HG03442 (cell line): ENCODE data around the gene CTRB2.
A peak's percentile ranks its signal among the peaks of the same experiment; 100 is the strongest.
"Not testable (repeated sequence)": the region's sequence is repeated elsewhere in the genome, so short reads cannot be mapped to it uniquely, and the experiment has no call there.

Experiments
- ATAC-seq: cut with Tn5 transposase; IDR thresholded peaks from one replicate; pipeline ENCODE4 v1.9.1; 2021; ENCODE audit warnings: mild to moderate bottlenecking, moderate library complexity; ENCODE audit not compliant: unreplicated experiment

Gene CTRB2

DNA sequence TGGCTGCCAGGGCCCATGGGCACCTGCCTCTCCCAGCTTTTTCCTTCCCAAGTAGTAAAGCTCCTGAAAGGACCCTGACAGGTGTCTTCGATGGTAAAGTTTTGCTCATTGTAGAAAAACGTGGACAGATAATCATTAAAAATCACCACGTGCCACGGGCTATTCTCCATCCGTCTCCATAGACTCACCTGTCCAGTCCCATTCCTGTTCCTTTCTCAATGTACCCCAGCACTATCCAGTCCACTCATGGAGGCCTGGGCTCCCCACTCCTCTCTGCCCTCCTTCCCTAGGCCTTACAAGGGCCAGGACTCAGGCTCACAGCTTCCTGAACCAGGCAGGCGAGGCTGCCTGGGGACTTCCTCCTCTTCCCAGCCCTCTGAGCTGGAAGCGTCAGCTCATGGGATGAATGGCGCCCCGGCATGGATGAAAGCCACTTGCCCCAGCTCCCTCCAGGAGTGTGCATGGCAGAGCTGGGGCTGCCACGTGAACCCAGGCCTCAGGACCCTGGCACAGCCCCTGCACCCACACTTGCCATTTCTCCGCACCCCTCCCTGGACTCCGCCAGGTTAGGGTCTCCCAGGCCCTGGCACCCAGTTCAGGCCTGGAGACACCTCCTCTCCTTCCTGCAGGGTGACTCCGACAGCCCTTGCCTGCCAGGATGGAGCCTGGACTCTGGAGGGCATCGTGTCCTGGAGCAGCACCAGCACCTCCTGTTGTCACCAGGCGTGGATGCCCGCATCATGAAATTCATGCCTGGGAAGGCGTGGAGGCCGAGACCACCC lies 20.6 kb upstream of the CTRB2 start:
- ATAC-seq = no peak

DNA sequence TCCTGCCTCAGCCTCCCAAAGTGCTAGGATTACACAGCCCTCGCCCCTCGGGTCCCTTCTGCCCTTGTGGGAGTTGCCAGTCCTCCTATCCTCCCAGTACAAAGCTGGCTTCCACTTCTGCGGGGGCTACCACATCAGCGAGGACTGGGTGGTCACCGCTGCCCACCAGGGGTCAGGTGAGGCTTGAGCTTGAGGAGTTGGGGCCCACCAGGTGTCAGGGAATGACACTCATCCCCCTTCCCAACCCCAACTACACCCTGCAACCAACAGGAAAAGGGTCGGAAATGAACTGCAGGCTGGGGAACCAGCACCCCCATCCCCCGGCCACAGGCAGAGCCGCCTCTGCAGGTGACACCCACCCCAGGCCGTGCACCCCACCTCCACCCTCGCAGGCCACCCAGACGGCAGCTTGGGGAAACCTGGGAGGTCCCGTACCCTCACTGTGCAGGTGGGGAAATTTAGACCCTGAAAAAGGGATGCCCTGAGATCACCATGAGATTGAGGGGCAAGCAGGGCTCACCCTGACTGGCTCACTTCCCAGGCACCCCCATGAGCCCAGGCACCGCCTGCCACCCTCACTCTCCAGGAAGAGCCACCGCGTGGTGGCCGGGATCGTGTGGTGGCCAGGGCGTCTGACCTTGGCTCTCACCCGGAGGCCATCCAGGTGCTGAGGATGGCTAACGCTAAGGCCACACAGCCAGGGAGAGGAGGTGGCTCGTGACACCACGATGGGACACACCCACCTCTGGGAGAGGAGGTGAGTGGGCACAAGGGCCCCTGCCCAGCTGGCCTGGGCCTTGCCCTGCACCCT lies 19.8 kb upstream of the CTRB2 start:
- ATAC-seq = no peak

DNA sequence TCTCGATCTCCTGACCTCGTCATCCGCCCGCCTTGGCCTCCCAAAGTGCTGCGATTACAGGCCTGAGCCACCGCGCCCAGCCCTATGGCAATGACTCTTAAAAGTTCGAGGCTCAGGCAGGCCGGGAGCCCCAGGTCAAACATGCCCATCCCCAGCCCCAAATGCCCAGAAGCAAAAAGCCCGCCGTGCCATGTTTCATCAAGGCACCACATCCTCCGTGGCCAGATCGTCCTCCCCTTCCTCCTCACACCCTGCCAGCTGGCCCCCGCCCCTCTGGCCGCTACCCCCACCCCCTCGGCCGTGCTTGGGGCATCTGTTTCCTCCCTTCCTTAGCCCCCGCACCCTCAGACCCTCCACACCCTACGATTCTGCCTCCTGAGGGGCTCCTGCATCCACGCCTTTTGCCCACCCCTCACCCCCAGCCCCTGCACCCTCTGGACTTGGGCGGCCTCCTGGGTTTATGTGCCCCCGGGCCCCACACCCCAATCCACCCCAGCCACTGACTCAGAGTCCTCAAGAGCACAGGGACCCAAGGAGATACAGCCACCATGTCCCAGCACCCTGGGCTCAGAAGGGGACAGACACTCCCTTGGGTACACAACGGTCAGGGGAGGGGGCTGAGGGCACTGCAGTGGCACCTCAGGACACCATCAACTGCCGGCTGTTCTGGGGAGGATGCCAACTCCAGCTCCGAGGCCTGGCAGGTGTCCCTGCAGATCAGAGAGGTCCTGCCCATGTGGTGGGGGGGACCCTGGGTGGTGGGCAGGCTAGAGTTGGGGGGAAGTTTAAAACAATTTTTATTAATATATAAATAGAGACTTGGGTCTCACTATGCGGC lies 18.9 kb upstream of the CTRB2 start:
- ATAC-seq = no peak

- no peak for ATAC-seq
These were observed 18.1 kb upstream of the CTRB2 start for GRCh38 chr16:75225092-75225491.

DNA sequence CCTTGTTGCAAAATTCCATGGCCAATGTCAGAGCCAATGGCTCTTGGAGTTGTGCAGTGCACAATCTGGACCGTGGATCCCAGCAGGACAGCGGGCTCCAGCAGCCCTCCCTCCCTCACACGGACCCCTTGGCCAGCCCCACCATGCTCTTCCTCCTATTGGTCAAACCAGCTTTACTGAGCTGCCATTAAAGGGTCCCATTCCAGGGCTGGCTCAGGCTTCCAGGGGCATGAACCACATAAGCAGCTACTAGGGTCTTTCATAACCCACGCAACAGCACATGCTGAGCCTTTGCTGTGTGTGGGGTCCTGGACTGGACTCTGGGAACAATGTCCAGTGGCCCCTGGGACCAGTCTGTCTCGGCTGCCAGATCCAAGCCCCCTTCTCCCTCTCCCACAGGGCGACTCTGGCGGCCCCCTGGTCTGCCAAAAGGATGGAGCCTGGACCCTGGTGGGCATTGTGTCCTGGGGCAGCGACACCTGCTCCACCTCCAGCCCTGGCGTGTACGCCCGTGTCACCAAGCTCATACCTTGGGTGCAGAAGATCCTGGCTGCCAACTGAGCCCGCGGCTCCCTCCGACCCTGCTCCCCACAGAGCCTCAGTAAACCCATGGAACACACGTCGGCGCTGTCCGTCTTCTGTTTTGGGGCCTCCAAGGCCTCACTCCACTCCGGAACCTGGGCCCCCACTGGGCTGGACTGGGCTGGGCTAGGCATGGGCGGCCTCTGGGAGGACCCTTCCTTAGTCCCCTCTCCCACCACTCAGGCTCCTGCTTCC lies 17.5 kb upstream of the CTRB2 start:
- no peak for ATAC-seq

- ATAC-seq = not testable (repeated sequence)
These were observed 16.2 kb upstream of the CTRB2 start for GRCh38 chr16:75223129-75223528.

GRCh38 chr16:75222271-75222783 lies 15.4 kb upstream of the CTRB2 start:
- ATAC-seq = no peak

DNA sequence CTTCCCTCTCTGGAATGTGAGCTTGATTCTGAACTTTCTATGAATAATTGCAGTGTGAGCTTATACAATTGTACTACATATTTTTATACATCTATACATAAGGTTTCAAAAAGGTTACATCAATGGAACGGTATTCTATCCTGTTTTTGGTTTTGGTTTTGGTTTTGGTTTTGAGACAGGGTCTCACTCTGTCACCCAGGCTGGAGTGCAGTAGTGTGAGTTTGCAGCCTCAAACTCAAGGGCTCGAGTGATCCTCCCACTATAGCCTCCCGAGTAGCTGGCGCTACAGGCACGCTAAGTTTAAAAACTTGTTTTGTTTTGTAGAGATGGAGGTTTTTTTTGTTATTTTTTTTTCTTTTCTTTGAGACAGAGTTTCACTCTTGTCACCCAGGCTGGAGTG lies 12.9 kb upstream of the CTRB2 start:
- ATAC-seq = no peak

DNA sequence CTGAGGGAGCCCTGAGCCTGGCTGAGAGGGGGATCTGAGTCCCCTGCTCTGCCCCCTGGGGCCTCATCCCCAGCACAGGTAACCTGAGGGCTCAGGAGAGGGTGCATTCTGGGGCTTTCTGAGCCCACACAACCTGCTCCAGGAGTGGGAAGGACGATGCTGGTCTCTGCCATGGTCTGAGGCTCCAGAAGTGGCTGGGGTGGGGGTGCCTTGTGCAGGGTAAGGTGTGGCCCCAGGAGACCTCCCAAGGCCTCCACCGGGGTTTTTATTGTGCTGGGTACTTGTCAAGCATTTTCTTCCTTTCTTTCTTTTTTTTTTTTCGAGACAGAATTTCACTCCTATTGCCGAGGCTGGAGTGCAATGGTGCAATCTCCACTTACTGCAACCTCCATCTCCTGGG lies 12.1 kb upstream of the CTRB2 start:
- ATAC-seq = no peak

- ATAC-seq = peak; percentile 72
These were observed 11.5 kb upstream of the CTRB2 start, which contains the start of gene CTRB1 for GRCh38 chr16:75218256-75219076. CTRB1 (plus strand) TSS chr16:75218988; CDS start chr16:75219008, 20 bp downstream.

GRCh38 chr16:75217389-75217851 lies 10.5 kb upstream of the CTRB2 start:
- ATAC-seq = no peak

DNA sequence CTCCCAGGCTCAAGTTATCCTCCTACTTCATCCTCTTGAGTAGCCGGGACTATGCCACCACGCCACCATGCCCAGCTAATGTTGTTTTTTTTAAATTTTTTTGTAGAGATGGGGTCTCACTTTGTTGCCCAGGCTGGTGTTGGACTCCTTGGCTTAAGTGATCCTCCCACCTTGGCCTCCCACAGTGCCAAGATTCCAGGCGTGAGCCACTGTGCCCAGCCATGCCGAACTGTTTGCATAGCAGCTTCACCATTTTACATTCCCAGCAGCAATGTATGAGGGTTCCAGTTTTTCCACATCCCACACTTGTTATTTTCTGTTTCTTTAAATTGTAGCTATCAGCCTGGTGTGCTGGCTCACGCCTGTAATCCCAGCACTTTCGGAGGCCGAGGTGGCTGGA lies 9.6 kb upstream of the CTRB2 start:
- no peak for ATAC-seq

DNA sequence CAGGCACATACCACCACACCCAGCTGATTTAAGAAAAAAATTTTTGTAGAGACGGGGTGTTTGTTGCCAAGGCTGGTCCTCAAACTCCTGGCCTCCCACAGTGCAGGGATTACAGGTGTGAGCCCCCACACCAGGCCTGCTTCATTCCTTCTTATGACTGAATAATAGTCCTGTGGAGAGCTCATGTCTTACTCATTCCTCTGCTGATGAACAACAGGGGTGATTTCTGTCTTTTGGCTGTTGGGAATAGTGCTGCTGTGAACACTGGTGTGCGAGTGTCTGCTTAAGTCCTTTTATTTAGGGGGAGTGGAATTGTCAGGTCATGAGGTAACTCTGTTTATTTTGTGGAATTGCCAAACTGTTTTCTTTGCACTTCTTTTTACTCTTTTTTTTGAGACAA lies 9.2 kb upstream of the CTRB2 start:
- no peak for ATAC-seq

- ATAC-seq = not testable (repeated sequence)
These were observed 4.3 kb upstream of the CTRB2 start for GRCh38 chr16:75211286-75211685.

- no peak for ATAC-seq
These were observed 3.0 kb upstream of the CTRB2 start for GRCh38 chr16:75209944-75210343.

DNA sequence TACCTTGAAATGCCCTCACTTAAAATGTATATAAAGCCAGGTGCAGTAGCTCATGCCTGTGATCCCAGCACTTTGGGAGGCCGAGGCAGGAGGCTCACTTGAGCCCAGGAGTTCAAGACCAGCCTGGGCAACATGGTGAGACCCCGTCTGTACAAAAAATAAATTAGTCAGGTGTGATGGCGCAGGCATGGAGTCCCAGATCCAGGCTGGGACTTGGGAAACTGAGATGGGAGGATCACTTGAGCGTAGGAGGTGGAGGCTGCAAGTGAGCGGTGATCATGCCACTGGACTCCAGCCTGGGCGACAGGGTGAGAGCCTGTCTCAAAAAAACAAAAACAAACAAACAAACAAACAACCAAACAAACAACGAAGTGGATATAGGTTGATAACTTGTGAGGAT lies 2.6 kb upstream of the CTRB2 start:
- not testable (repeated sequence) for ATAC-seq

- ATAC-seq = no peak
These were observed 2.0 kb upstream of the CTRB2 start for GRCh38 chr16:75208861-75209505.

GRCh38 chr16:75208242-75208825 lies 1.4 kb upstream of the CTRB2 start:
- no peak for ATAC-seq
